K562 treated with DMSO at 1 percent for 4 hours (cell line): ENCODE measurements around the gene ACOT4. TPM values are rescaled to one million over a fixed set of nuclear protein-coding genes. Genes with fewer than 3 reads are reported as not detected.

Source experiments
- total RNA-seq: library from RNA; unstranded; fragments of 300-600 nt; gene quantifications from 2 replicates; pipeline ENCODE4 v1.2.3, GENCODE V29; 2022; ENCODE audit not compliant: insufficient read depth

The ACOT4 gene, protein sequence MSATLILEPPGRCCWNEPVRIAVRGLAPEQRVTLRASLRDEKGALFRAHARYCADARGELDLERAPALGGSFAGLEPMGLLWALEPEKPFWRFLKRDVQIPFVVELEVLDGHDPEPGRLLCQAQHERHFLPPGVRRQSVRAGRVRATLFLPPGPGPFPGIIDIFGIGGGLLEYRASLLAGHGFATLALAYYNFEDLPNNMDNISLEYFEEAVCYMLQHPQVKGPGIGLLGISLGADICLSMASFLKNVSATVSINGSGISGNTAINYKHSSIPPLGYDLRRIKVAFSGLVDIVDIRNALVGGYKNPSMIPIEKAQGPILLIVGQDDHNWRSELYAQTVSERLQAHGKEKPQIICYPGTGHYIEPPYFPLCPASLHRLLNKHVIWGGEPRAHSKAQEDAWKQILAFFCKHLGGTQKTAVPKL
- total RNA-seq, result not detected in 2 replicates

DNA sequence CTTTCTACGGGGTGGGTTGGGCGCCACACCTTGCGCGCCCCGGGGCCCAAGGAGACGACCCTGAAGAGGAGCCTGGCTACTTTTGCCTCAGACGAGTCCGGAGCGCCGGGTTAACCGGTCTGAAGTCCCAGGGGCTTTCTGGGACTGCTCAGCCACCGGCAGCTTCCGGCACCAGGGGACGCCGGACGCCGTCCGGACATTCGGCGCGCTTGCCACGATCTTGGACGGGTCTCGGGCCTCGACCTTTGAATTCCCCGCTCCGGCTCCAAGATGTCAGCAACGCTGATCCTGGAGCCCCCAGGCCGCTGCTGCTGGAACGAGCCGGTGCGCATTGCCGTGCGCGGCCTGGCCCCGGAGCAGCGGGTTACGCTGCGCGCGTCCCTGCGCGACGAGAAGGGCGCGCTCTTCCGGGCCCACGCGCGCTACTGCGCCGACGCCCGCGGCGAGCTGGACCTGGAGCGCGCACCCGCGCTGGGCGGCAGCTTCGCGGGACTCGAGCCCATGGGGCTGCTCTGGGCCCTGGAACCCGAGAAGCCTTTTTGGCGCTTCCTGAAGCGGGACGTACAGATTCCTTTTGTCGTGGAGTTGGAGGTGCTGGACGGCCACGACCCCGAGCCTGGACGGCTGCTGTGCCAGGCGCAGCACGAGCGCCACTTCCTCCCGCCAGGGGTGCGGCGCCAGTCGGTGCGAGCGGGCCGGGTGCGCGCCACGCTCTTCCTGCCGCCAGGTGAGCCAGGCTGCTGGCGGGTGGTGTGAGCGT, at the start of gene ACOT4:
ACOT4 (plus strand) TSS at position 184 of the 760 bp plus-strand sequence; CDS start at position 271, 87 bp downstream.

GRCh38 chr14:73569185-73569958, 22.3 kb upstream of the ACOT4 start, which contains the start of gene ACOT2:
TSS of gene ACOT2 (plus strand) at chr14:73569213. CDS start at chr14:73569241, 28 bp downstream.

GRCh38 chr14:73612339-73613045, 20.8 kb downstream of the ACOT4 start, which contains the start of gene ACOT6:
TSS of gene ACOT6 (plus strand) at chr14:73612517. CDS start at chr14:73612572, 55 bp downstream.

GRCh38 chr14:73644531-73645247, 53.0 kb downstream of the ACOT4 start, which contains the start of gene DNAL1:
TSS of gene DNAL1 (plus strand) at chr14:73644986. CDS start at chr14:73645040, 54 bp downstream.

Other genes starting within 250 kb of the ACOT4 start
- 28.5 and 30.4 TPM in 2 replicates for gene NUMB, start 133.3 kb upstream of the ACOT4 start, total RNA-seq
- 4.7 and 5.2 TPM in 2 replicates for gene RIOX1, start 100.9 kb upstream of the ACOT4 start, total RNA-seq
- not detected in 2 replicates for gene ACOT1, start 54.7 kb upstream of the ACOT4 start, total RNA-seq
- gene HEATR4, start 32.9 kb upstream of the ACOT4 start, total RNA-seq, result not detected in 2 replicates
- 0.73 TPM in 1 of 2 replicates, not detected in the other for gene ACOT2, start 22.7 kb upstream of the ACOT4 start, total RNA-seq
- not detected in 2 replicates for gene ACOT6, start 20.6 kb downstream of the ACOT4 start, total RNA-seq
- 2.6 and 3.2 TPM in 2 replicates for gene DNAL1, start 53.1 kb downstream of the ACOT4 start, total RNA-seq
- 26.6 and 27.0 TPM in 2 replicates for gene PNMA1, start 122.5 kb downstream of the ACOT4 start, total RNA-seq